NCI-H1092 treated with DMSO at 0.1 percent for 48 hours (cell line): ENCODE results near the gene CACNA1C.
A peak's percentile ranks its signal among the peaks of the same experiment; 100 is the strongest.

Experiments used
- DNase-seq: peaks from one replicate; lab custom pipeline; 2025; lab: John Stamatoyannopoulos, UW

The CACNA1C gene

GRCh38 chr12:2553388-2554126 is 500.8 kb downstream of the CACNA1C start:
- no peak for DNase-seq

DNA sequence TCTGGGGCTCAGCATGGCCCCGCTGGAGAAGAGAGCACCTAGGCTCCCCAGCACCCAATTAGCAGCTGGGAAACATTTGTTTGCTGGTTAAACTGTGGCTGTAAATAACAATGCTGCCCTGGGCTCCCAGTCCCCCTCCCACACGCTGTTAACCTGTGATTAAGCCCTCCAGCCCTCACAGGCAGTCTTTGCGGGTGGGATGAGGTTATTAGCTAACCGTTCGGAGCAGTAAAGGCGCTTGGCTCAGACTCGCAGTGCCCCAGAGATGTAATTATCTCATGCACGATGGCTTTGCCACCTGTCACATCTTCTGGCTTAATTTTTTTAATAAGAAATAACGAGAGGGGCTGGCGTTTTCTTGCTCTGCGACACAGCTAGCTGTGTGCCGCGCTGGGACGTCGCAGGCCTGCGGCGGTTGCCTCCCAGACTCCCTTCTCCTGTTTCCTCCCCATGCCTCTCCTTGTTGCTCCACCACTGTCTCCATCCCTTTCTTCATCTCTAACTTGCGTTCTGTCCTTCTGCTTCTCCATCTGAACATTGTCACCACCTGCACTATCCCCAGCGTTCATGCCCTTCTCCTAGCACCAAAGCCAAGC is 502.8 kb downstream of the CACNA1C start:
- peak; percentile 30 for DNase-seq

GRCh38 chr12:2557597-2557996 is 504.8 kb downstream of the CACNA1C start:
- DNase-seq, result no peak

DNA sequence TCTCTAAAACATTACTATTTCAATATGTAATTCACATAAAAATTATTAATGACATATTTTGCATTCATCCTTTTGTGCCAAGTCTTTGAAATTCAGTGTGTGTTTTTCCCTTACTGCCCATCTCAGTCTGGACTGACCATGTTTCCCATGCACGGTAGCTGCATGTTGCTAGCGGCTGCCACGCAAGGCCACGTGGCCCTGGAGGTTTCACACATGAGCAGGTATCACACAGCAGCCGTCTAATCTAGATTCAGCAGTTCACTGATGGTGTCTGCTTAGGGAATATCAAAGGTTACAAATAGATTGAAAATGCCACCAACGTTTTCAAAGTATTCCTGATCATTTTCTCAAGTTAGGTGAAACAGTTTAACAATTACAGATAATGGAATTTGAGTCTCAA is 507.1 kb downstream of the CACNA1C start:
- DNase-seq, result no peak

DNA sequence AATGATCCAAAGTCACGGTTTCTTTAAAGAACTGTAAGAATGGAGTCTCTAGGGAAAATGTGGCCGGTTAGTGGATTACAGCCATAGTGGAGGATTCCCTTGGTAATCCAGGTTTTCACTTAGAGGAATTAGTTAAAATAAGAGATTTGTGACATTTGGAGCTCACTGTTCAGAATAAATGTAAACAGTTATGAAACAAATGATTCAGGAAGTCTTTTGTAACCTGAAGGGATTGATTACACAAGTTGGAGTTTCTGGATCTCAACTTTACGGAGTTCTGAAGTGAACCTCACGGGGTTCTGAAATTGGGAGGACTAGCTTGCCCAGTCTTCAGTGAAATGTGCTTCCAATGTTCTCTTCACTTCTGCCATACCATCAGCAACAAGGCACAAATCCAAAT is 507.6 kb downstream of the CACNA1C start:
- DNase-seq, result no peak

GRCh38 chr12:2561367-2561766 is 508.6 kb downstream of the CACNA1C start:
- no peak for DNase-seq

GRCh38 chr12:2562400-2562799 is 509.6 kb downstream of the CACNA1C start:
- DNase-seq, result no peak

GRCh38 chr12:2563709-2564108 is 510.9 kb downstream of the CACNA1C start:
- no peak for DNase-seq

DNA sequence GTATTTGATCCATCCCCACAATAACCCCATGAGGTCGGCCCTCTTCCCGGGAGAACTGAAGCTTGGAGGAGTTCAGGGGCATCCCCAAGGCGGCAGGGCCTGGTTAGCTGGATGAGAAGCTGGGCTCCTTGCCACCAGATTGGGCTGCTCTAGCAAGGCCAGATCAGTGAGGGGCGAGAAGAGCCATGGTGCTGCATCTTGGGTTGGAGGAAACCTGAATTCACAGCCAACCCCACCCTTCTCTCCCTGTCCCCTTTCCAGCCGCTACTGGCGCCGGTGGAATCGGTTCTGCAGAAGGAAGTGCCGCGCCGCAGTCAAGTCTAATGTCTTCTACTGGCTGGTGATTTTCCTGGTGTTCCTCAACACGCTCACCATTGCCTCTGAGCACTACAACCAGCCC is 513.4 kb downstream of the CACNA1C start:
- no peak for DNase-seq

- DNase-seq, result no peak
Observed at GRCh38 chr12:2567711-2568110, 514.9 kb downstream of the CACNA1C start.

- no peak for DNase-seq
Observed at GRCh38 chr12:2570562-2570961, 517.8 kb downstream of the CACNA1C start.

- DNase-seq, result no peak
Observed at GRCh38 chr12:2574355-2574935, 521.7 kb downstream of the CACNA1C start.

DNA sequence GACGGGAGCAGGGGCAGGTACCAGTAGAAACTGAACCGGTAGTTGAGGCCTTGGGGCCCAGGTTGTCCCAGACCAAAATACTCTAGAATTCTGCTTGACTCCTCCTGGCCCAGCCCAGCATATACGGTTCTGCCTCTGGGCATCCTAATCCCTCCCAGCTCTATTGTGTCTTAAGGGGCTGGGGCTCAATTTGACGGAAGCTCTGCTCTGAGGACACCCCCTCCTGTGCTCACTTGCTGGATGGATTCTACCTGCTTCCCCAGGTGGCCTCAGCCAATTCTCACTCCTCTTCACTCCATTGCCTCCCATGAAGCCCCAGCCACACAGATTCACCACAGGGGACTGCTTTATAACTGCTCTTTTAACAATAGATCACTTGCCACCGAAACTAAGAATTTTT is 522.5 kb downstream of the CACNA1C start:
- DNase-seq, result no peak

DNA sequence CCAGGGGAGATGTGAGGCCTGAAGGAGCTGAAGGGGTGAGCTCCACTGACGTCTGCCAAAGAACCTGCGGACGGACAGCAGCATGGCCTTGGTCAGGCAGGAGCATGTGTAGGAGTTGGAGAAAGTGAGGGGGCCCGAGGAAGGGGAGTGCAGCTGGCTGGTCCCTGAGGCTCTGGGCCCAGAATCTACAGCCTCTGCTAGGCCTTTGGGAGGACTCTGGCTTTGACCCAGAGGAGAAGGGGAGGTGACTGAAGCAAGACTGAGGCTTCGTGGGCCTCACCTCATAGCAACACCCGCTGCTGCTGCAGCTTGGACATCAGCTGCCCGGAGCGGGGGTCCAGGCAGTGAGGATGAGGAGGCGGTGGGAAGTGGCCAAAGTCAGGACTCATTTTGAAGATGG is 525.4 kb downstream of the CACNA1C start:
- DNase-seq, result no peak

- no peak for DNase-seq
Observed at GRCh38 chr12:2578772-2579171, 526.0 kb downstream of the CACNA1C start.

DNA sequence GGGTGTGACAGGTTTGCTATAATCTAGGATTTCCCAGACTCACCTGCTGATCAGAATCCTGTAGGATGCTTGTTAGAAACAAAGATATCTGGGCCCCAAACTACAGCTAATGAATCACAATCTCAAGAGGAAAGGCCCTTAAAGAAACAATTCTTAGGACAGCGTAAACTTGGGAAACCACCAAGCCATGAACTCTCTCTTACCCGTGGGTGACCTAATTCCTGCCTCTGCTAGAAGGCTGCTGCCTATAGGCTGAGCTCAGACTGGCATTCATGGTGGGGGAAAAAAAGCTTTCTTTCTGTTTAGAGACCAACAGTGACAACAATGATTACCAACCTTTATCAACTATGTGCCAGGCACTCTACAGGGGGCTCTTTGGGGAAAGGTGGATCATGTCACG is 528.0 kb downstream of the CACNA1C start:
- DNase-seq, result no peak

DNA sequence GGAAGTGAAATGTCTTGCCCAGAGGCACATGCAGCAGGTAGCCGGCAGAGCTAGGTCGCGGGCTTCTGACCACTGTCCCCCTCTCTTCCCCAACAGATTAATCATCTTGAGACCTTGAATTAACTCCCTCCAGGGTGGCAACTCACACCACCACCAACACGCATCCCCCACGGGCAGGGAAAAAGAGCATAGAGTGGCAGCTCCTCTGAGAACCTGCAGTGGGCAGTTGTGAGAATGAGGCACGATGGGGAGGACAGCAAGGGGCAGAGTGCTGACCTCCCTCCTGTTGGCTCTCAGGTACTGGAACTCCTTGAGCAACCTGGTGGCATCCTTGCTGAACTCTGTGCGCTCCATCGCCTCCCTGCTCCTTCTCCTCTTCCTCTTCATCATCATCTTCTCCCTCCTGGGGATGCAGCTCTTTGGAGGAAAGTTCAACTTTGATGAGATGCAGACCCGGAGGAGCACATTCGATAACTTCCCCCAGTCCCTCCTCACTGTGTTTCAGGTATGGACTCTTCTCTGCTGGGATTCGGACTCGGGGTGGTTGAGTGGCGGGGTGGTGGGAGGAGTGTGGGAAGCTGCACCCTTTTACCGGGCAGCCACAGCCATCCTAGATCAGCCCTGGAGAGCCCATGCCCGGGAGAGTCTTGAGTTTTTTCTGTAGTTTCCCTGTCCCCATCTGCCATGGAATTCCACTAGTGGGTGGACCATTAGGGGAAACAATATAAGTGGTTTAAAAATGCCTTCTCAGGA is 528.7 kb downstream of the CACNA1C start:
- no peak for DNase-seq

GRCh38 chr12:2582631-2583030 is 529.8 kb downstream of the CACNA1C start:
- no peak for DNase-seq

DNA sequence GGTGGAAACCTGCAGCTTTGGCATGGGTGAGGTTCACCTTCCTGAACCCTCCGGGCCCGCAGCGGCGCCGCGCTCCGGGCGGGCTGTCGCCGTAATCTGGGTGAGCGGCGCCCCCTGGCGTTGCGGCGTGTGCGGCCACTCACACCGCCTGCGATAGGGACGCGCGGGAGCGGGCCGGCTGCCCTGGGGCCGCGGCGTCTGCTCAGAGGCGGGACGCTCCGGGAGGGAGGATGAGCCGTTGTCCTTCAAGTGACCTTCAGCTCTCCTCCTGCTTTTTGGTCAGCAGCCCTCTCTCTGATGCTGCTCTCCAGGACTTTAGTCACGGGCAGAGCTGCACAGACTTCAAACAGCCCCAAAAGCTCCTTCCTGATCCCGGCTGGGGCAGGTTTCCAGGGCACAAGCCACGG is 530.3 kb downstream of the CACNA1C start:
- DNase-seq, result peak; percentile 58

GRCh38 chr12:2583642-2584401 is 531.0 kb downstream of the CACNA1C start:
- DNase-seq, result peak; percentile 44

DNA sequence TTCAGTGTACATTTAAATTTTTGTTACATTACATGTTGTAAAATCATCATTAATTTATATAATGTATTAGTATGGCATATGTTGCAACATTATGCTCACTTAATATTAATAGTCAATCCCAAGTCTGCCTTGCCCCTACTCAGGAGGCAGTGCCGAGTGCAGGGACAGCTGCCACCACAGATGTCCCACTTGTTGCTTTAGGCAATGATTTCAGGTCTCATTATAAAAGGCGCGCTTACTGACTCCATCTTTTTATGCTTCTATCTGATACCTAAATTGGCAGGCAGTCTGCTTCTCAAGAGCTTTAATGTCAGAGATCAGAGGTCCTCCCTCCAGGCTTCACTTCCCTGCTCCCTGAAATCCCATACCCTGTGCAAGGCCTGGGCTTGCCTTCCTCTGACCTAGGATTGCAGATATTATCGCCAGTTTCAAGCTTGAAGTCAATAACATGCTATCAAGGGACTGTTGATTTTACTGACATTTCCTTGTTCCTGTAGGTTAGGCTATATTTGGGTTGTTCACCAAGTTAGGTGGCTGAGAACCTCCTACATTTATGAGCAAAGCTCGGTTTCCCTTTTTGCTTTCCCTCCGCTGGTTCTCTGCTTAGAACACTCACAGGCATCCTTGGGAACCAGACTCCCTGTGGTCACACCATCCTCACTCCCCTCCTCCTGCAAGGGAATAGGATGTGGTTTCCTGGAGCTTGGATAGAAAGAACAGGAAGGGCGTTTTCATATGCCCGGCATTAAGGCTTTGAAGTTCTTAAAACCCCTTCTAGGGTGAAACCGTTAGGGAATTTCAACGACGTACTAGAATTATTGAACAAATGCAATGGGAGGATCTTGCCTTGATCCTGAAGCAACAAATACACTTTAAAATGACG is 533.6 kb downstream of the CACNA1C start:
- DNase-seq, result peak; percentile 55
